Measurements from ENCODE around the gene HSPB7. TPM values are rescaled to one million over a fixed set of nuclear protein-coding genes. Genes with fewer than 3 reads are reported as not detected.

The HSPB7 gene
- total and polyA plus RNA-seq, 2 donors (not counting 3 experiments of a cell fraction or from before 2014, with no cell fraction given) = not detected

DNA sequence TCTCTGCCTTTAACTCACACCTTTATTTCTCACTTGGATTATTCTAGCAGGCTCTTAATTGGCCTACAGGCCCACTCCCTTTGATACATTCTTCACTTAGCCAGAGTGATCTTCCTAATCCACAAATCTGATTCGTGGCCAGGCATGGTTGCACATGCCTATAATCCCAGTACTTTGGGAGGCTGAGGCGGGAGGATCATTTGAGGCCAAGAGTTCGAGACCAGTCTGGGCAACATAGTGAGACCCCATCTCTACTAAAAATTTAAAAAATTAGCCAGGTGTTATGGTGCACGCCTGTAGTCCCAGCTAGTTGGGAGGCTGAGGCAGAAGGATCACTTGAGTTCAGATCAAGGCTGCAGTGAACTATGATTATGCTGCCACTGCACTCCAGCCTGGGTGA lies 44.1 kb downstream of the HSPB7 start:
- Histone ChIP-seq H4K20me1 (replicated peaks; ENCODE audit: control insufficient read depth, extremely low read depth, insufficient read depth, low read length) (peaks cover 2% of the 10 kb centered on the region), H2AFZ (ENCODE audit: low read depth, low read length) (no peak overlapping the region), H3K9me1 (replicated peaks; ENCODE audit: control insufficient read depth, extremely low read depth, insufficient read depth, low read length) (no peaks in the 10 kb centered on the region), H3K36me3 (ENCODE audit: control insufficient read depth in 2 of 2, extremely low read depth in 1 of 2, insufficient read depth in 2 of 2, low read length in 2 of 2) (peaks cover 9 to 11% of the 10 kb centered on the region in 2 experiments), H3K9ac (replicated peaks; ENCODE audit: extremely low read depth, insufficient read depth, low read length) (no peak overlapping the region), H3K4me2 (ENCODE audit: insufficient read depth, low read length) (no peak overlapping the region), H3K79me2 (ENCODE audit: control insufficient read depth, insufficient read depth, low read length) (peaks cover 55% of the 10 kb centered on the region), H3K27ac (ENCODE audit: insufficient read depth, low read depth, low read length) (no peak overlapping the region), H3K9me3 (replicated peaks; ENCODE audit: control insufficient read depth, insufficient read depth, low read length) (no peaks in the 10 kb centered on the region), H3K27me3 (ENCODE audit: control insufficient read depth in 2 of 2, insufficient read depth in 2 of 2, low read length in 2 of 2) (no peaks in the 10 kb centered on the region), H3K4me1 (ENCODE audit: control insufficient read depth, extremely low read depth, insufficient read depth, low read length) (peaks cover 7% of the 10 kb centered on the region), H3K4me3 (replicated peaks in 1 of 3; ENCODE audit: insufficient read depth in 1 of 3, low read depth in 1 of 3, low read length in 3 of 3) (no peak overlapping the region)
- BruUV-seq (replicated peaks) = no TSS peak
- no peak for TF ChIP-seq MAX (IDR thresholded peaks at IDR 0.05; ENCODE audit: insufficient read depth, insufficient read length)
- TF ChIP-seq POLR2A (IDR thresholded peaks at IDR 0.05; ENCODE audit: low read depth, low read length) = no peak
- TF ChIP-seq MYC (IDR thresholded peaks at IDR 0.05; ENCODE audit: low read depth, low read length) = no peak
- TF ChIP-seq, protein P1, sequence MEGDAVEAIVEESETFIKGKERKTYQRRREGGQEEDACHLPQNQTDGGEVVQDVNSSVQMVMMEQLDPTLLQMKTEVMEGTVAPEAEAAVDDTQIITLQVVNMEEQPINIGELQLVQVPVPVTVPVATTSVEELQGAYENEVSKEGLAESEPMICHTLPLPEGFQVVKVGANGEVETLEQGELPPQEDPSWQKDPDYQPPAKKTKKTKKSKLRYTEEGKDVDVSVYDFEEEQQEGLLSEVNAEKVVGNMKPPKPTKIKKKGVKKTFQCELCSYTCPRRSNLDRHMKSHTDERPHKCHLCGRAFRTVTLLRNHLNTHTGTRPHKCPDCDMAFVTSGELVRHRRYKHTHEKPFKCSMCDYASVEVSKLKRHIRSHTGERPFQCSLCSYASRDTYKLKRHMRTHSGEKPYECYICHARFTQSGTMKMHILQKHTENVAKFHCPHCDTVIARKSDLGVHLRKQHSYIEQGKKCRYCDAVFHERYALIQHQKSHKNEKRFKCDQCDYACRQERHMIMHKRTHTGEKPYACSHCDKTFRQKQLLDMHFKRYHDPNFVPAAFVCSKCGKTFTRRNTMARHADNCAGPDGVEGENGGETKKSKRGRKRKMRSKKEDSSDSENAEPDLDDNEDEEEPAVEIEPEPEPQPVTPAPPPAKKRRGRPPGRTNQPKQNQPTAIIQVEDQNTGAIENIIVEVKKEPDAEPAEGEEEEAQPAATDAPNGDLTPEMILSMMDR (IDR thresholded peaks at IDR 0.05; ENCODE audit: extremely low read depth in 1 of 2, insufficient read depth in 1 of 2, low read depth in 1 of 2, low read length in 2 of 2) = no peak
- TF ChIP-seq FOS (IDR thresholded peaks at IDR 0.05; ENCODE audit: borderline replicate concordance, insufficient read depth, low read length) = no peak
- TF ChIP-seq POLR2AphosphoS5 (IDR thresholded peaks at IDR 0.05; ENCODE audit: insufficient read depth, low read depth, low read length) = no peak
- no peak for TF ChIP-seq JUN (IDR thresholded peaks at IDR 0.05; ENCODE audit: borderline replicate concordance, insufficient read depth, insufficient read length, low read depth)
- TF ChIP-seq EZH2 (IDR thresholded peaks at IDR 0.05; ENCODE audit: borderline replicate concordance, low read depth, low read length, severe bottlenecking) = no peak
- TF ChIP-seq GATA2 (IDR thresholded peaks at IDR 0.05; ENCODE audit: insufficient read depth, insufficient read length, low read depth, low read length) = no peak
- dilution Hi-C loops (cut with MboI; ENCODE audit: extremely low pct_ligation_motif_present, low sequenced_read_pairs) = no loop called here
- CTCF ChIA-PET = interaction anchor here (2.6 to 2.8 kb wide), 2 partner anchors 16 to 182 kb away, joined by 8 to 18 read pairs; no protein-coding TSS in a partner anchor
- no peak for FAIRE-seq
- POLR2A ChIA-PET = no interaction called here
- no peak for DNase-seq (ENCODE audit: low read depth, low spot score)
- intact Hi-C loops (cut with micrococcal nuclease) = loop anchor here (2.0 kb wide), 1 partner anchor 15 kb away; no protein-coding TSS in a partner anchor

Data from endothelial cell of umbilical vein (primary cell).